IMR-90 (cell line): ENCODE results near the gene UBAP2L. TPM values are rescaled to one million over a fixed set of nuclear protein-coding genes. Genes with fewer than 3 reads are reported as not detected.

ENCODE experiments used
- ATAC-seq: fragments of 200-7000 bp; cut with Tn5 transposase; 2 replicates; pipeline ENCODE4 v1.9.1; 2020; ENCODE audit warnings: low read depth, mild to moderate bottlenecking, moderate library complexity
- BruUV-seq: library from RNA; stranded (reverse); fragments of 400-500 nt; replicated peaks from 2 replicates; lab custom pipeline; 2021; lab: Mats Ljungman, UMichigan
- CTCF ChIA-PET: fragments of 300-600 bp; formaldehyde crosslinking; extraction: SDS; loops from one replicate; lab custom pipeline; 2021; ENCODE audit warnings: antibody characterized with exemption; lab: Yijun Ruan, JAX
- POLR2A ChIA-PET: fragments of 300-600 bp; sonication (Branson Sonifier 250); formaldehyde crosslinking; loops from one replicate; lab custom pipeline; 2022; ENCODE audit warnings: antibody characterized with exemption; ENCODE audit not compliant: unreplicated experiment; lab: Charles Lee
- DNase-seq: peaks from one replicate; pipeline ENCODE4 v3.0.0; 2013
- H2AFZ ChIP-seq: replicated peaks from 2 replicates; pipeline ENCODE3; 2013; ENCODE audit warnings: low read length, mild to moderate bottlenecking; ENCODE audit not compliant: poor library complexity
- H2AK5ac ChIP-seq: 2 replicates; pipeline ENCODE4 v1.6.1; 2013; ENCODE audit warnings: low read depth, low read length, inconsistent platforms
- H2AK9ac ChIP-seq: replicated peaks from 2 replicates; pipeline ENCODE3; 2013; ENCODE audit warnings: mild to moderate bottlenecking, low read depth, low read length, moderate library complexity; ENCODE audit not compliant: poor library complexity
- H2BK120ac ChIP-seq: 2 replicates; pipeline ENCODE4 v1.6.1; 2013; ENCODE audit warnings: low read depth, low read length, inconsistent platforms
- H2BK15ac ChIP-seq: 3 replicates; pipeline ENCODE4 v1.6.1; 2013; ENCODE audit warnings: low read depth, low read length, inconsistent platforms
- H2BK20ac ChIP-seq: 2 replicates; pipeline ENCODE4 v1.6.1; 2013; ENCODE audit warnings: low read depth, mild to moderate bottlenecking, inconsistent platforms, low read length, moderate library complexity
- H2BK5ac ChIP-seq: 2 replicates; pipeline ENCODE4 v1.6.1; 2013; ENCODE audit warnings: mild to moderate bottlenecking, low read depth, low read length, inconsistent platforms; ENCODE audit not compliant: poor library complexity, severe bottlenecking
- H3K14ac ChIP-seq: replicated peaks from 2 replicates; pipeline ENCODE4 v1.6.1; 2013; ENCODE audit warnings: low read depth, low read length, inconsistent platforms
- H3K18ac ChIP-seq: 2 replicates; pipeline ENCODE4 v1.6.1; 2013; ENCODE audit warnings: low read depth, low read length, control low read depth
- H3K23ac ChIP-seq: 2 replicates; pipeline ENCODE4 v1.6.1; 2013; ENCODE audit warnings: low read depth, low read length, inconsistent platforms
- H3K27ac ChIP-seq: 2 replicates; pipeline ENCODE4 v1.5.1; 2013; ENCODE audit warnings: mild to moderate bottlenecking, control low read depth, low read length; ENCODE audit not compliant: insufficient read depth
- H3K27me3 ChIP-seq: 2 replicates; pipeline ENCODE4 v1.6.1; 2013; ENCODE audit warnings: low read length; ENCODE audit not compliant: control insufficient read depth, insufficient read depth
- H3K36me3 ChIP-seq: 2 replicates; pipeline ENCODE4 v1.6.1; 2013; ENCODE audit warnings: low read length, mixed read lengths; ENCODE audit not compliant: control insufficient read depth, insufficient read depth
- H3K4ac ChIP-seq: 2 replicates; pipeline ENCODE4 v1.6.1; 2013; ENCODE audit warnings: low read depth, low read length, inconsistent platforms
- H3K4me1 ChIP-seq: 2 replicates; pipeline ENCODE4 v1.6.1; 2013; ENCODE audit warnings: low read length, mixed read lengths; ENCODE audit not compliant: control insufficient read depth, insufficient read depth
- H3K4me2 ChIP-seq: 2 replicates; pipeline ENCODE4 v1.6.1; 2013; ENCODE audit warnings: low read depth, mild to moderate bottlenecking, control low read depth, low read length, moderate library complexity
- H3K4me3 ChIP-seq: 2 replicates; pipeline ENCODE4 v1.5.1; 2013; ENCODE audit warnings: low read depth, mild to moderate bottlenecking, control low read depth, low read length, moderate library complexity; ENCODE audit not compliant: insufficient read depth
- H3K56ac ChIP-seq: 2 replicates; pipeline ENCODE4 v1.6.1; 2013; ENCODE audit warnings: low read length, inconsistent platforms; ENCODE audit not compliant: insufficient read depth; ENCODE audit errors: extremely low read depth
- H3K79me1 ChIP-seq, 2 experiments: 2 replicates each; pipeline ENCODE4 v1.6.1; 2013; ENCODE audit warnings: low read length in 2 of 2, inconsistent platforms in 1 of 2, low read depth in 1 of 2
- H3K9ac ChIP-seq: 2 replicates; pipeline ENCODE4 v1.6.1; 2013; ENCODE audit warnings: low read depth, low read length, control low read depth
- H3K9me1 ChIP-seq: 2 replicates; pipeline ENCODE4 v1.6.1; 2013; ENCODE audit warnings: low read length, inconsistent platforms; ENCODE audit not compliant: insufficient read depth
- H3K9me3 ChIP-seq: 2 replicates; pipeline ENCODE4 v1.6.1; 2013; ENCODE audit warnings: low read length; ENCODE audit not compliant: control insufficient read depth, insufficient read depth
- H4K20me1 ChIP-seq: 2 replicates; pipeline ENCODE4 v1.6.1; 2013; ENCODE audit warnings: low read length, inconsistent platforms; ENCODE audit not compliant: insufficient read depth
- H4K5ac ChIP-seq: 2 replicates; pipeline ENCODE4 v1.6.1; 2013; ENCODE audit warnings: mild to moderate bottlenecking, low read depth, low read length, control low read depth
- H4K8ac ChIP-seq, 2 experiments: 2 replicates each; pipeline ENCODE4 v1.6.1; 2013; ENCODE audit warnings: low read depth in 2 of 2, low read length in 2 of 2, control low read depth in 1 of 2, inconsistent platforms in 1 of 2
- H4K91ac ChIP-seq: 2 replicates; pipeline ENCODE4 v1.6.1; 2013; ENCODE audit warnings: low read depth, low read length, inconsistent platforms; ENCODE audit not compliant: insufficient read depth
- BHLHE40 ChIP-seq: fragments of 150-350 bp; IDR thresholded peaks from 2 replicates; pipeline ENCODE4 v1.6.1; 2016; ENCODE audit warnings: mild to moderate bottlenecking, low read depth, low read length
- CEBPB ChIP-seq: IDR thresholded peaks from 2 replicates; pipeline ENCODE4 v1.6.1; 2012; ENCODE audit warnings: low read depth, low read length, improper control_type of control experiment
- CHD1 ChIP-seq: IDR thresholded peaks from 2 replicates; pipeline ENCODE4 v1.6.1; 2012; ENCODE audit warnings: low read depth, low read length, improper control_type of control experiment
- FOS ChIP-seq: fragments of 150-350 bp; IDR thresholded peaks from 2 replicates; pipeline ENCODE4 v1.6.1; 2016; ENCODE audit warnings: low read depth, low read length
- MAFK ChIP-seq: IDR thresholded peaks from 2 replicates; pipeline ENCODE4 v1.6.1; 2012; ENCODE audit warnings: low read depth, low read length, improper control_type of control experiment
- MAZ ChIP-seq: IDR thresholded peaks from 2 replicates; pipeline ENCODE4 v1.6.1; 2012; ENCODE audit warnings: low read depth, mild to moderate bottlenecking, low read length, improper control_type of control experiment, moderate library complexity, borderline replicate concordance
- MXI1 ChIP-seq: IDR thresholded peaks from 2 replicates; pipeline ENCODE4 v1.6.1; 2012; ENCODE audit warnings: low read depth, mild to moderate bottlenecking, low read length, moderate library complexity, borderline replicate concordance
- NFE2L2 ChIP-seq: fragments of 150-350 bp; IDR thresholded peaks from 2 replicates; pipeline ENCODE4 v1.6.1; 2016; ENCODE audit warnings: low read depth, mild to moderate bottlenecking, low read length
- POLR2A ChIP-seq: IDR thresholded peaks from 2 replicates; pipeline ENCODE4 v1.6.1; 2012; ENCODE audit warnings: mild to moderate bottlenecking, low read depth, low read length
- RAD21 ChIP-seq: IDR thresholded peaks from 2 replicates; pipeline ENCODE4 v1.6.1; 2012; ENCODE audit warnings: low read length, improper control_type of control experiment
- RCOR1 ChIP-seq: IDR thresholded peaks from 2 replicates; pipeline ENCODE4 v1.6.1; 2012; ENCODE audit warnings: mild to moderate bottlenecking, low read length, improper control_type of control experiment; ENCODE audit not compliant: insufficient replicate concordance
- RFX5 ChIP-seq: IDR thresholded peaks from 2 replicates; pipeline ENCODE4 v1.8.0; 2012; ENCODE audit warnings: low read depth, mild to moderate bottlenecking, low read length, moderate library complexity
- SMC3 ChIP-seq: fragments of 150-350 bp; IDR thresholded peaks from 2 replicates; pipeline ENCODE4 v1.6.1; 2016; ENCODE audit warnings: low read depth, mild to moderate bottlenecking, antibody characterized with exemption, low read length, moderate library complexity
- WGBS, 2 experiments: methylation state at CpG; one replicate each; pipeline versions ENCODE4 v1.1.5 to v1.1.7; 2013; ENCODE audit warnings: missing lambda C conversion rate in 2 of 2; ENCODE audit not compliant: insufficient read length in 1 of 2; ENCODE audit errors: extremely low coverage in 2 of 2; 5-methylcytosine and 5-hydroxymethylcytosine counted together
- dilution Hi-C: fragments of 300-500 bp; cut with HindIII; formaldehyde crosslinking; loops from one replicate; pipeline ENCODE4 v1.14.3; 2018; ENCODE audit warnings: low sequenced_read_pairs; ENCODE audit not compliant: unreplicated experiment
- in situ Hi-C: fragments of 300-500 bp; cut with MboI; formaldehyde crosslinking; loops from 3 replicates; pipeline ENCODE4 v1.14.3; 2019; ENCODE audit warnings: low sequenced_read_pairs, inconsistent platforms, mixed read lengths
- intact Hi-C: fragments of 100-400 bp; cut with micrococcal nuclease; formaldehyde crosslinking; loops from 2 replicates; pipeline ENCODE4 v1.10.0; 2022
- polyA plus RNA-seq, 3 experiments: library from polyadenylated mRNA; depleted of rRNA; stranded (reverse); fragments of >200 nt; gene quantifications; 2 replicates each; pipeline ENCODE4 v1.2.3, GENCODE V29; 2012; ENCODE audit warnings: low replicate concordance in 1 of 3
- total RNA-seq: library from RNA; depleted of rRNA; stranded (reverse); fragments of >200 nt; gene quantifications from 2 replicates; pipeline ENCODE4 v1.2.3, GENCODE V29; 2012
- TF ChIP-seq, protein P1 (sequence below): fragments of 150-350 bp; IDR thresholded peaks from 2 replicates; pipeline ENCODE4 v1.6.1; 2017; ENCODE audit warnings: mild to moderate bottlenecking, antibody characterized with exemption, low read length, low read depth
- TF ChIP-seq, protein P2 (sequence below): fragments of 150-350 bp; IDR thresholded peaks from 2 replicates; pipeline ENCODE4 v1.6.1; 2016; ENCODE audit warnings: low read depth, mild to moderate bottlenecking, low read length, moderate library complexity, borderline replicate concordance
- TF ChIP-seq, protein P3 (sequence below): conservative IDR thresholded peaks from 2 replicates; pipeline ENCODE4 v1.5.1; 2012; ENCODE audit warnings: mild to moderate bottlenecking, low read depth, low read length, improper control_type of control experiment

UBAP2L gene
- total and polyA plus RNA-seq, 2 of the 4 experiments (the other 2 are of a cell fraction): 57.5 to 149 TPM

DNA sequence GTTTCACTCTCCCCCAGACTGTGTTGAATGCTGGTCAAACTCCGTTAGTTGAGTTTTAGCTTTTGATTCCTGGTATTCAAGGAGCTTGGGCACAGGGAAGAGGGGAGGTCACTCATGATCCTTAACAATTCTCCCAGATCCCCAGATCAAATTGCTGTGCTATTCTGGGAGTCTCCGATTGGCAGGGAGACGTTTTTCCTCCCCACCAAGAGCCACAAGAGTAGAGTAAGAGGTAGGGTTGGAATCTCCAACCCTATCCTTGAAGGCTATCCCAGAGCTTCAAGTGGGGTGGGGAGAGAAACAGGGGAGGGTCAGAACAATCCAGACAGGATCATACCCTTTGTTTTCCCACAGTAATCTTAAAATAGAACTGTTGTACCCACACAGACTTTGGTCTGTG lies 28.3 kb upstream of the UBAP2L start:
- Histone ChIP-seq H2AK5ac (no peak overlapping the region), H2BK5ac (no peak overlapping the region), H3K4me3 (no peak overlapping the region), H2BK120ac (no peak overlapping the region), H3K4me1 (peaks cover 4% of the 10 kb centered on the region), H4K8ac (no peak overlapping the region), H3K4ac (no peak overlapping the region), H3K9me3 (no peaks in the 10 kb centered on the region), H2AFZ (no peak overlapping the region), H3K23ac (no peak overlapping the region; the same call in 1 of the 2 replicates), H2BK15ac (no peak overlapping the region), H3K56ac (no peak overlapping the region), H3K36me3 (no peaks in the 10 kb centered on the region), H3K18ac (no peak overlapping the region), H4K5ac (no peak overlapping the region), H3K4me2 (no peak overlapping the region), H3K27me3 (peaks cover 27% of the 10 kb centered on the region), H2AK9ac (no peak overlapping the region), H4K91ac (no peak overlapping the region), H3K27ac (no peak overlapping the region), H3K9me1 (no peaks in the 10 kb centered on the region), H4K20me1 (no peaks in the 10 kb centered on the region), H3K14ac (no peak overlapping the region), H3K9ac (no peak overlapping the region), H2BK20ac (no peak overlapping the region), H3K79me1 (no peaks in the 10 kb centered on the region)
- no peak for ATAC-seq
- dilution Hi-C loops (no loop called here), in situ Hi-C loops (no loop called here), intact Hi-C loops (no loop called here)
- ChIA-PET POLR2A (interaction anchor here (0.5 kb wide), 1 partner anchor 28 kb away, joined by 3 read pairs; the partner anchor contains the start of gene UBAP2L), CTCF (no interaction called here)
- DNase-seq: no peak
- no CpG with 5 or more reads among the region's 3 CpGs for WGBS, 2 experiments
- BruUV-seq: no TSS peak
- TF ChIP-seq CHD1 (no peak), NFE2L2 (no peak), MAFK (no peak), SMC3 (no peak), FOS (no peak), POLR2A (no peak), RFX5 (no peak), RCOR1 (no peak), CEBPB (no peak), RAD21 (no peak), MAZ (no peak), MXI1 (no peak), BHLHE40 (no peak)
- TF ChIP-seq, protein P1, sequence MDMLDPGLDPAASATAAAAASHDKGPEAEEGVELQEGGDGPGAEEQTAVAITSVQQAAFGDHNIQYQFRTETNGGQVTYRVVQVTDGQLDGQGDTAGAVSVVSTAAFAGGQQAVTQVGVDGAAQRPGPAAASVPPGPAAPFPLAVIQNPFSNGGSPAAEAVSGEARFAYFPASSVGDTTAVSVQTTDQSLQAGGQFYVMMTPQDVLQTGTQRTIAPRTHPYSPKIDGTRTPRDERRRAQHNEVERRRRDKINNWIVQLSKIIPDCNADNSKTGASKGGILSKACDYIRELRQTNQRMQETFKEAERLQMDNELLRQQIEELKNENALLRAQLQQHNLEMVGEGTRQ: no peak
- TF ChIP-seq, protein P2, sequence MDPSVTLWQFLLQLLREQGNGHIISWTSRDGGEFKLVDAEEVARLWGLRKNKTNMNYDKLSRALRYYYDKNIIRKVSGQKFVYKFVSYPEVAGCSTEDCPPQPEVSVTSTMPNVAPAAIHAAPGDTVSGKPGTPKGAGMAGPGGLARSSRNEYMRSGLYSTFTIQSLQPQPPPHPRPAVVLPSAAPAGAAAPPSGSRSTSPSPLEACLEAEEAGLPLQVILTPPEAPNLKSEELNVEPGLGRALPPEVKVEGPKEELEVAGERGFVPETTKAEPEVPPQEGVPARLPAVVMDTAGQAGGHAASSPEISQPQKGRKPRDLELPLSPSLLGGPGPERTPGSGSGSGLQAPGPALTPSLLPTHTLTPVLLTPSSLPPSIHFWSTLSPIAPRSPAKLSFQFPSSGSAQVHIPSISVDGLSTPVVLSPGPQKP: no peak
- TF ChIP-seq, protein P3, sequence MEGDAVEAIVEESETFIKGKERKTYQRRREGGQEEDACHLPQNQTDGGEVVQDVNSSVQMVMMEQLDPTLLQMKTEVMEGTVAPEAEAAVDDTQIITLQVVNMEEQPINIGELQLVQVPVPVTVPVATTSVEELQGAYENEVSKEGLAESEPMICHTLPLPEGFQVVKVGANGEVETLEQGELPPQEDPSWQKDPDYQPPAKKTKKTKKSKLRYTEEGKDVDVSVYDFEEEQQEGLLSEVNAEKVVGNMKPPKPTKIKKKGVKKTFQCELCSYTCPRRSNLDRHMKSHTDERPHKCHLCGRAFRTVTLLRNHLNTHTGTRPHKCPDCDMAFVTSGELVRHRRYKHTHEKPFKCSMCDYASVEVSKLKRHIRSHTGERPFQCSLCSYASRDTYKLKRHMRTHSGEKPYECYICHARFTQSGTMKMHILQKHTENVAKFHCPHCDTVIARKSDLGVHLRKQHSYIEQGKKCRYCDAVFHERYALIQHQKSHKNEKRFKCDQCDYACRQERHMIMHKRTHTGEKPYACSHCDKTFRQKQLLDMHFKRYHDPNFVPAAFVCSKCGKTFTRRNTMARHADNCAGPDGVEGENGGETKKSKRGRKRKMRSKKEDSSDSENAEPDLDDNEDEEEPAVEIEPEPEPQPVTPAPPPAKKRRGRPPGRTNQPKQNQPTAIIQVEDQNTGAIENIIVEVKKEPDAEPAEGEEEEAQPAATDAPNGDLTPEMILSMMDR: no peak
